ENCODE measurements around the gene SLC4A2.

GRCh38 chr7:151069841-151070573 is 10.6 kb downstream of the SLC4A2 start:
- TF ChIP-seq CTCF (IDR thresholded peaks at IDR 0.05), result no peak
- TF ChIP-seq EP300 (IDR thresholded peaks at IDR 0.05), result no peak

Data from tibial nerve (tissue), 4 donors.